SK-N-SH (cell line): ENCODE measurements around the gene LYSMD3. TPM values are rescaled to one million over a fixed set of nuclear protein-coding genes. Genes with fewer than 3 reads are reported as not detected.

ENCODE experiments used
- CTCF ChIA-PET: fragments of 300-600, 350-600 bp; formaldehyde crosslinking; extraction: SDS; loops from one replicate; lab custom pipeline; 2021; lab: Yijun Ruan, JAX
- POLR2A ChIA-PET: fragments of 350-600 bp; sonication (Branson Sonifier 250); formaldehyde crosslinking; extraction: SDS; loops from one replicate; lab custom pipeline; 2020; ENCODE audit warnings: antibody characterized with exemption, inconsistent platforms; lab: Yijun Ruan, JAX
- DNase-seq: peaks from one replicate; pipeline ENCODE4 v3.0.0; 2012
- H2AFZ ChIP-seq: fragments of 200-600 bp; sonication (generic); 2 replicates; pipeline ENCODE4 v1.8.1; 2016; ENCODE audit warnings: antibody characterized with exemption, mild to moderate bottlenecking, low read depth
- H3F3A ChIP-seq: fragments of 200-600 bp; sonication (generic); replicated peaks from 2 replicates; pipeline ENCODE3; 2016; ENCODE audit warnings: antibody characterized with exemption, mild to moderate bottlenecking; ENCODE audit not compliant: insufficient read depth
- H3K27ac ChIP-seq, 2 experiments: fragments of 200-500 bp in 1 of 2; fragments of 200-600 bp in 1 of 2; sonication (Bioruptor generic) in 1 of 2; sonication (generic), shearing (Covaris generic) in 1 of 2; 2 replicates each; pipeline versions ENCODE4 v1.5.1 to v1.6.1; 2014 to 2016; ENCODE audit warnings: low read depth in 2 of 2, inconsistent platforms in 1 of 2, low read length in 1 of 2, mild to moderate bottlenecking in 1 of 2, mixed read lengths in 1 of 2
- H3K27me3 ChIP-seq: fragments of 200-600 bp; sonication (generic), shearing (Covaris generic); 2 replicates; pipeline ENCODE4 v1.6.1; 2016; ENCODE audit warnings: mixed run types; ENCODE audit not compliant: insufficient read depth
- H3K36me3 ChIP-seq, 2 experiments: fragments of 200-500 bp in 1 of 2; fragments of 200-600 bp in 1 of 2; sonication (Bioruptor generic) in 1 of 2; sonication (generic) in 1 of 2; replicated peaks in 1 of 2; 2 replicates each; pipeline versions ENCODE3 to v1.5.1; 2014 to 2016; ENCODE audit warnings: low read length in 1 of 2, mild to moderate bottlenecking in 1 of 2; ENCODE audit not compliant: insufficient read depth in 2 of 2, control insufficient read depth in 1 of 2
- H3K4me1 ChIP-seq, 2 experiments: fragments of 200-500 bp in 1 of 2; fragments of 200-600 bp in 1 of 2; sonication (Bioruptor generic) in 1 of 2; sonication (generic), shearing (Covaris generic) in 1 of 2; 2 replicates each; pipeline versions ENCODE4 v1.5.1 to v1.6.1; 2014 to 2016; ENCODE audit warnings: low read depth in 1 of 2, low read length in 1 of 2, mixed run types in 1 of 2; ENCODE audit not compliant: insufficient read depth in 2 of 2, control insufficient read depth in 1 of 2
- H3K4me2 ChIP-seq: fragments of 200-600 bp; sonication (generic), shearing (Covaris generic); 2 replicates; pipeline ENCODE4 v1.6.1; 2017; ENCODE audit warnings: mixed run types
- H3K4me3 ChIP-seq, 2 experiments: fragments of 200-500 bp in 1 of 2; fragments of 200-600 bp in 1 of 2; sonication (Bioruptor generic) in 1 of 2; sonication (generic), shearing (Covaris generic) in 1 of 2; 2 replicates each; pipeline versions ENCODE4 v1.5.1 to v1.8.1; 2014 to 2016; ENCODE audit warnings: low read depth in 2 of 2, inconsistent platforms in 1 of 2, low read length in 1 of 2, mild to moderate bottlenecking in 1 of 2, mixed read lengths in 1 of 2, moderate library complexity in 1 of 2
- H3K79me2 ChIP-seq: fragments of 200-600 bp; sonication (generic); 2 replicates; pipeline ENCODE4 v1.8.1; 2017; ENCODE audit warnings: mild to moderate bottlenecking; ENCODE audit not compliant: insufficient read depth
- H3K9ac ChIP-seq: fragments of 200-600 bp; sonication (generic); 2 replicates; pipeline ENCODE4 v1.6.1; 2017; ENCODE audit warnings: mixed run types
- H3K9me2 ChIP-seq: fragments of 200-600 bp; sonication (generic); 2 replicates; pipeline ENCODE4 v1.6.1; 2017; ENCODE audit warnings: mixed run types
- H3K9me3 ChIP-seq: fragments of 200-600 bp; sonication (generic); 2 replicates; pipeline ENCODE4 v1.6.1; 2017; ENCODE audit warnings: mixed run types, mild to moderate bottlenecking, moderate library complexity
- H4K20me1 ChIP-seq: fragments of 200-600 bp; sonication (generic); 2 replicates; pipeline ENCODE4 v1.6.1; 2017; ENCODE audit warnings: mild to moderate bottlenecking, mixed run types; ENCODE audit not compliant: insufficient read depth
- CTCF ChIP-seq: fragments of 200-600 bp; sonication (generic); IDR thresholded peaks from 2 replicates; pipeline ENCODE4 v1.6.1; 2017; ENCODE audit warnings: antibody characterized with exemption, mild to moderate bottlenecking, moderate library complexity
- ELF1 ChIP-seq: IDR thresholded peaks from 2 replicates; pipeline ENCODE4 v1.4.0; 2012
- FOXJ3 ChIP-seq: sonication (generic); formaldehyde crosslinking; IDR thresholded peaks from 2 replicates; pipeline ENCODE4 v1.5.1; 2020; ENCODE audit warnings: mild to moderate bottlenecking, missing genetic modification reagents
- FOXM1 ChIP-seq: IDR thresholded peaks from 2 replicates; pipeline ENCODE4 v1.4.0; 2012; ENCODE audit warnings: low read depth, mild to moderate bottlenecking
- GATA2 ChIP-seq: sonication (generic); formaldehyde crosslinking; IDR thresholded peaks from 2 replicates; pipeline ENCODE4 v1.5.0; 2020; ENCODE audit warnings: mild to moderate bottlenecking, missing genetic modification reagents
- IRF3 ChIP-seq: fragments of 150-350 bp; IDR thresholded peaks from 2 replicates; pipeline ENCODE4 v1.6.1; 2016; ENCODE audit warnings: mild to moderate bottlenecking, low read depth, low read length
- MAX ChIP-seq: IDR thresholded peaks from 2 replicates; pipeline ENCODE4 v1.4.0; 2012; ENCODE audit warnings: low read depth
- NFIC ChIP-seq: IDR thresholded peaks from 2 replicates; pipeline ENCODE4 v1.4.0; 2012; ENCODE audit warnings: borderline replicate concordance
- RAD21 ChIP-seq: IDR thresholded peaks from 2 replicates; pipeline ENCODE4 v1.6.1; 2012; ENCODE audit warnings: mild to moderate bottlenecking, low read length
- REST ChIP-seq: IDR thresholded peaks from 2 replicates; pipeline ENCODE4 v1.6.1; 2012; ENCODE audit warnings: mild to moderate bottlenecking, low read depth, low read length, moderate library complexity
- RFX5 ChIP-seq: IDR thresholded peaks from 2 replicates; pipeline ENCODE4 v1.6.1; 2012; ENCODE audit warnings: mild to moderate bottlenecking, improper control_type of control experiment, low read length
- SMC3 ChIP-seq: IDR thresholded peaks from 2 replicates; pipeline ENCODE4 v1.6.1; 2012; ENCODE audit warnings: low read depth, low read length, improper control_type of control experiment
- ZBTB33 ChIP-seq: IDR thresholded peaks from 2 replicates; pipeline ENCODE4 v1.4.0; 2012; ENCODE audit warnings: low read depth, borderline replicate concordance
- WGBS: methylation state at CpG from one replicate; pipeline ENCODE4 v1.1.6; 2017; ENCODE audit warnings: low lambda C conversion rate; 5-methylcytosine and 5-hydroxymethylcytosine counted together
- polyA plus RNA-seq, 3 experiments: library from polyadenylated mRNA; depleted of rRNA; stranded (reverse); fragments of >200 nt; gene quantifications; 2 replicates each; pipeline ENCODE4 v1.2.3, GENCODE V29; 2012

The LYSMD3 gene
- polyA plus RNA-seq, 1 of the 3 experiments (the other 2 are of a cell fraction), result 6.7 TPM

GRCh38 chr5:90533794-90534193 lies 4.4 kb upstream of the LYSMD3 start:
- H3F3A ChIP-seq, result no peaks in the 10 kb centered on the region
- H3K79me2 ChIP-seq, result peaks cover 6% of the 10 kb centered on the region
- H4K20me1 ChIP-seq, result no peaks in the 10 kb centered on the region
- H3K4me3 ChIP-seq, result no peak overlapping the region
- no peak overlapping the region for H3K9ac ChIP-seq
- H3K27me3 ChIP-seq, result peaks cover 18% of the 10 kb centered on the region
- WGBS, result 62% methylated on average over 3 of the region's 3 CpGs
- no peaks in the 10 kb centered on the region for H3K9me2 ChIP-seq
- no peaks in the 10 kb centered on the region; a peak in 1 of 4 replicates for H3K4me1 ChIP-seq
- H3K36me3 ChIP-seq, result no peaks in the 10 kb centered on the region
- no peaks in the 10 kb centered on the region for H3K9me3 ChIP-seq
- no peak overlapping the region for H3K27ac ChIP-seq
- POLR2A ChIA-PET, result no interaction called here
- TF ChIP-seq REST (no peak), MAX (no peak), FOXJ3 (CRISPR knock-in tag) (no peak), IRF3 (no peak), GATA2 (CRISPR knock-in tag) (no peak), SMC3 (no peak), NFIC (no peak), FOXM1 (no peak), ELF1 (no peak), RAD21 (no peak), RFX5 (no peak), ZBTB33 (no peak), CTCF (no peak)
- TF ChIP-seq, all 33 proteins: peak for 0
- no peak for DNase-seq
- Histone ChIP-seq H3K4me2 (no peak overlapping the region), H2AFZ (no peak overlapping the region)
- CTCF ChIA-PET, result interaction anchor here (1.5 to 1.8 kb wide), 2 partner anchors 18 to 250 kb away, joined by 3 to 4 read pairs; no protein-coding TSS in a partner anchor
